GM12892 (cell line): ENCODE measurements around the gene WASF2.

Experiments used
- POLR2A ChIP-seq: IDR thresholded peaks from 2 replicates; pipeline ENCODE4 v1.6.1; 2011; ENCODE audit warnings: low read depth, low read length, control low read depth
- POLR2AphosphoS5 ChIP-seq: IDR thresholded peaks from 2 replicates; pipeline ENCODE4 v1.6.1; 2011; ENCODE audit warnings: low read depth, low read length, control low read depth
- TAF1 ChIP-seq: IDR thresholded peaks from 2 replicates; pipeline ENCODE4 v1.6.1; 2011; ENCODE audit warnings: low read depth, mild to moderate bottlenecking, control low read depth, low read length, borderline replicate concordance

DNA sequence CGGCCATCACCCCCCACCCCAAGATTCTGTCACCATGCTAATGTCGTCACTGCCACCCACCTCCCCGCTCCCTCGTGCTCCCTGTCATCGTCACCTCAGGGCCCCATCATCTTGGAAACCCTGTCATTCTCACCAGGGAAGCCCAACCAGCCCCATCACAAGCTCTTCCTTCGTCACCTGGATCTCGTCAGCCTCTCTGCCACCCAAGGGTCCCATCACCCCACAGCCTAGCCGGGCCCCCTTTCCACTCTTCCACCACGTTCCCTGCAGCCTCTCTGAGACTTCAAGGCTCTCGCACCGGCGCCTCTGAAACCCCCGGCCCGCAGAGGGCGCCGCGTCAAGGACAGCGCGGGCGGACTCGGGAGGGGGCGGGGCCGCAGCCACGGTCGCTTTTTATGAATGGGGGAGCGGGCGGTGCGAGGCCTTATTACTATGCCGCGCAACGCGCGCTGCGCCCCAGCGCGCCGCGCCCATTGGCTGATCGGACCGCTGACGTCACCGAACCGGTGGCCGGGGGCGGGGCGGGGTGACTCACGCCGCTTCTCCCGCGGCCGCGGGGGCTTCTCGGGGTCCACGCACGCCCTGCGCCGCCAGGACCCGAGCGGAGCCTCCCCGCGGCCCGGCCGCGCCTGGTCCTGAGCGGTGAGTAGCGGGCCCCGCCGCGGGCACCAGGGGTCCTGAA, 97.7 kb downstream of the WASF2 start, which contains the start of gene GPR3:
- TF ChIP-seq POLR2AphosphoS5 (no peak), POLR2A (no peak), TAF1 (no peak)
